ENCODE data around the gene INSYN2A. TPM values are rescaled to one million over a fixed set of nuclear protein-coding genes. Genes with fewer than 3 reads are reported as not detected.

Gene INSYN2A
- total and polyA plus RNA-seq, 10 of the 15 experiments (the other 5 are each of a cell fraction or from before 2014, with no cell fraction given), result not detected

DNA sequence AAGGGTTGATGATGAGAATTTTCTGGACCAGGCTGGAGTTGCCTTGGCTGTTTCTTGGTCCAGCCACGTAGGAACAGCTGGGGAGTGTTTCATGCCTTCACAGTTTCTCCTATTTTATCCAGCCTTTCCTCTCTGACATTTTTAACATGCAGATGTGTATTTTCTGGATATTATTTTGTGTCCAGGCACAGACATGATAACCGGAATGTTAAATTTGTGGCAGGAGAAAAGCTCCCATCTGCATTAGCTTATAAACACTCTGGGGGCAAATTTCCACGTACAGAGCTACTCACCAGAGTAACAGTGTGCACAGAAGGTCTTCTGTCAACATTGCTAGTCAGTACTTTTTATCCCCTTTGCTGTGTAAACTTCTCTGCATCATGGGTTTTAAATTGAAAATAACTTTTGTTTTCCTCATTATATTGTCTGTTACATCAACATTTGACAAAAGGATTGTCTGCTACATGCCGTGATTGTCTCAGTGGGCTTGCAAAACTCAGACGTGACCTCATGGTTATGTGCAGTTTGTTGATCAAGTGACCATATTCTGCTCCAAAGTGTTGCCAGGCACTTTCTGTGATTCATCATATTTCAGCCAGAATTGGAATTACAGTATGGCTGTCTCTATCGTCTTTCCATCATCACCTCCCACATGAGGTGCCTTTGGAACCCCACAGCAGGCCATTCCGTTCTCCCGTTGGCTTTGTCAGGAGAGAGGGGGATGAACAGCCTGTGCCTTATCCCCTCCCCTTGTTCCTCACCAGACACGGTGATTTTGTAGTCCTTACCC, 41.4 kb downstream of the INSYN2A start:
- no peaks in the 10 kb centered on the region for H3K36me3 ChIP-seq (ENCODE audit: control insufficient read depth in 2 of 2, insufficient read depth in 2 of 2, low read length in 1 of 2)
- 19% methylated on average over 9 of the region's 9 CpGs for WGBS (ENCODE audit: insufficient coverage, insufficient replicate concordance, low lambda C conversion rate, missing lambda C conversion rate)
- ATAC-seq (no peak), FAIRE-seq (no peak), DNase-seq (ENCODE audit: low read depth, low spot score) (no peak)
- H3K9ac ChIP-seq (ENCODE audit: control insufficient read depth, insufficient read depth, low read length), result no peak overlapping the region
- BruUV-seq (replicated peaks), result no TSS peak
- no peaks in the 10 kb centered on the region for H3K79me2 ChIP-seq (ENCODE audit: control insufficient read depth, insufficient read depth, low read length)
- no peaks in the 10 kb centered on the region for H3K4me1 ChIP-seq (ENCODE audit: control insufficient read depth, insufficient read depth, low read length)
- H4K20me1 ChIP-seq (ENCODE audit: control insufficient read depth, insufficient read depth), result no peaks in the 10 kb centered on the region
- no peak overlapping the region for H3K27ac ChIP-seq (ENCODE audit: control insufficient read depth, insufficient read depth)
- ChIA-PET CTCF (interaction anchor here (0.6 to 1.0 kb wide), 2 partner anchors 10 to 1040 kb away, joined by 3 read pairs; no protein-coding TSS in a partner anchor), POLR2A (no interaction called here), SMC1A (ENCODE audit: uncharacterized antibody, unreplicated experiment) (no interaction called here), RAD21 (ENCODE audit: unreplicated experiment) (no interaction called here)
- H3K27me3 ChIP-seq (replicated peaks in 1 of 2; ENCODE audit: control insufficient read depth in 2 of 2, insufficient read depth in 2 of 2, low read length in 1 of 2), result no peaks in the 10 kb centered on the region
- intact Hi-C loops (cut with micrococcal nuclease; ENCODE audit: unreplicated experiment) (no loop called here), in situ Hi-C loops (cut with MboI) (no loop called here)
- H3K4me3 ChIP-seq, result no peak overlapping the region
- no peak for TF ChIP-seq PML (IDR thresholded peaks at IDR 0.05; ENCODE audit: low read length)
- no peak for TF ChIP-seq POLR2AphosphoS5 (IDR thresholded peaks at IDR 0.05; ENCODE audit: low read length)
- TF ChIP-seq PAX8 (IDR thresholded peaks at IDR 0.05), result no peak
- TF ChIP-seq FOXK2 (IDR thresholded peaks at IDR 0.05), result no peak
- TF ChIP-seq TCF7 (IDR thresholded peaks at IDR 0.05; ENCODE audit: borderline replicate concordance), result no peak
- no peak for TF ChIP-seq ZZZ3 (IDR thresholded peaks at IDR 0.05; ENCODE audit: control insufficient read depth, insufficient read length, low read depth)
- TF ChIP-seq ESRRA (IDR thresholded peaks at IDR 0.05; ENCODE audit: low read length), result no peak
- no peak for TF ChIP-seq POU2F2 (IDR thresholded peaks at IDR 0.05; ENCODE audit: borderline replicate concordance, low read depth, low read length)
- TF ChIP-seq WRNIP1 (IDR thresholded peaks at IDR 0.05; ENCODE audit: borderline replicate concordance, low read depth, low read length), result no peak
- TF ChIP-seq RCOR1 (conservative IDR thresholded peaks at IDR 0.05; ENCODE audit: low read depth, low read length), result no peak
- TF ChIP-seq MYB (IDR thresholded peaks at IDR 0.05; ENCODE audit: borderline replicate concordance, low read depth, low read length), result no peak
- TF ChIP-seq CUX1 (IDR thresholded peaks at IDR 0.05; ENCODE audit: insufficient replicate concordance, low read depth, low read length), result no peak
- no peak for TF ChIP-seq YBX1 (IDR thresholded peaks at IDR 0.05)
- no peak for TF ChIP-seq CHD2 (IDR thresholded peaks at IDR 0.05; ENCODE audit: borderline replicate concordance, low read depth, low read length)
- TF ChIP-seq, protein P1, sequence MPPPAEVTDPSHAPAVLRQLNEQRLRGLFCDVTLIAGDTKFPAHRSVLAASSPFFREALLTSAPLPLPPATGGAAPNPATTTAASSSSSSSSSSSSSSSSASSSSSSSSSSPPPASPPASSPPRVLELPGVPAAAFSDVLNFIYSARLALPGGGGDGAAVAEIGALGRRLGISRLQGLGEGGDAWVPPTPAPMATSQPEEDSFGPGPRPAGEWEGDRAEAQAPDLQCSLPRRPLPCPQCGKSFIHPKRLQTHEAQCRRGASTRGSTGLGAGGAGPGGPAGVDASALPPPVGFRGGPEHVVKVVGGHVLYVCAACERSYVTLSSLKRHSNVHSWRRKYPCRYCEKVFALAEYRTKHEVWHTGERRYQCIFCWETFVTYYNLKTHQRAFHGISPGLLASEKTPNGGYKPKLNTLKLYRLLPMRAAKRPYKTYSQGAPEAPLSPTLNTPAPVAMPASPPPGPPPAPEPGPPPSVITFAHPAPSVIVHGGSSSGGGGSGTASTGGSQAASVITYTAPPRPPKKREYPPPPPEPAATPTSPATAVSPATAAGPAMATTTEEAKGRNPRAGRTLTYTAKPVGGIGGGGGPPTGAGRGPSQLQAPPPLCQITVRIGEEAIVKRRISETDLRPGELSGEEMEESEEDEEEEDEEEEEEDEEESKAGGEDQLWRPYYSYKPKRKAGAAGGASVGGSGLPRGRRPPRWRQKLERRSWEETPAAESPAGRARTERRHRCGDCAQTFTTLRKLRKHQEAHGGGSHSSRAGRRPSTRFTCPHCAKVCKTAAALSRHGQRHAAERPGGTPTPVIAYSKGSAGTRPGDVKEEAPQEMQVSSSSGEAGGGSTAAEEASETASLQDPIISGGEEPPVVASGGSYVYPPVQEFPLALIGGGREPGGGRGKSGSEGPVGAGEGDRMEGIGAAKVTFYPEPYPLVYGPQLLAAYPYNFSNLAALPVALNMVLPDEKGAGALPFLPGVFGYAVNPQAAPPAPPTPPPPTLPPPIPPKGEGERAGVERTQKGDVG (CRISPR knock-in tag; IDR thresholded peaks at IDR 0.05), result no peak
- no peak for TF ChIP-seq FOS (IDR thresholded peaks at IDR 0.05; ENCODE audit: borderline replicate concordance, extremely low read depth, insufficient read length)
- TF ChIP-seq CEBPB (IDR thresholded peaks at IDR 0.05; ENCODE audit: borderline replicate concordance in 1 of 2, low read depth in 2 of 2, low read length in 2 of 2), result no peak
- TF ChIP-seq SREBF2 (IDR thresholded peaks at IDR 0.05; ENCODE audit: low read length), result no peak
- no peak overlapping the region for H2AFZ ChIP-seq (ENCODE audit: control insufficient read depth, low read depth, low read length)
- H3K9me3 ChIP-seq (replicated peaks; ENCODE audit: control insufficient read depth, insufficient read depth, low read length), result no peaks in the 10 kb centered on the region
- H3K4me2 ChIP-seq (ENCODE audit: control insufficient read depth, insufficient read depth), result no peak overlapping the region

Measured in GM12878 (cell line).